ENCODE data around the gene PABPC1L2A.
"Not testable (repeated sequence)": the region's sequence is repeated elsewhere in the genome, so short reads cannot be mapped to it uniquely, and the experiment has no call there.

Gene PABPC1L2A

GRCh38 chrX:73079024-73079562, at the start of gene PABPC1L2A:
PABPC1L2A (minus strand) TSS chrX:73079512; CDS start chrX:73079386, 126 bp downstream.
- DNase-seq = not testable (repeated sequence)

DNA sequence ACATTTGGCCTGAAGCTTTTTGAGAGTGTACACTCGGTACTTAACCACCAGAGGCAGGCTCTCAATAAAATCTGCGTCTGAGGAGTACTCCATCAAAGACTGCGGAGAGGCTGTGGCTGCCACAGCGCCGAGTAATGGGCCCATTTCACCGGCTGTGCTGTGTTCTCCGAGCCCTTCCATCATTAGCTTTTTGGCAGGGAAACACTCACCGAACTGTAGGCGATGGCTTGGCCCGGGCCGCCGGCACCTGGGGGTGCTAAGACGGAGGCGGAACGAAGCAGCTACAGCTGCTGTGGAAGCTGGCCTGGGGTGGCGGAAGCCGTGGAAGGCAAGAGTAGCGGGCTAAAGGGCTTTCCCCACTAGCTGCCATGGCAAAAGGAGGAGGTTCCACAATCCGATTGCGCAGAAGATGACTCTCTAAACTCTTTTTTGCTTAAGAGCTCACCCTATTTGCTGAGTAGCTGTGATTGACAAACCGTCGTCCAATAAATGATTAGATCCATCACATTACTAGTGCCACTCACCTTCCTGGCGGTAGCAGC, 48.5 kb upstream of the PABPC1L2A start:
- DNase-seq = no peak

- DNase-seq = no peak
Observed at GRCh38 chrX:73126240-73126639, 46.9 kb upstream of the PABPC1L2A start.

DNA sequence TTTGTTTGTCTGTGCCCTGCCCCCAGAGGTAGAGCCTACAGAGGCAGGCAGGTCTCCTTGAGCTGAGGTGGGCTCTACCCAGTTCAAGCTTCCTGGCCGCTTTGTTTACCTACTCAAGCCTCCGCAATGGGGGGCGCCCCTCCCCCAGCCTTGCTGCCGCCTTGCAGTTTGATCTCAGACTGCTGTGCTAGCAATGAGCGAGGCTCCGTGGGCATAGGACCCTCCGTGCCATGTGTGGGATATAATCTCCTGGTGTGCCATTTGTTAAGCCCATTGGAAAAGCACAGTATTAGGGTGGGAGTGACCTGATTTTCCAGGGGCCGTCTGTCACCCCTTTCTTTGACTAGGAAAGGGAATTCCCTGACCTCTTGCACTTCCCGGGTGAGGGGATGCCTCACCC, 20.2 kb upstream of the PABPC1L2A start:
- not testable (repeated sequence) for DNase-seq

DNA sequence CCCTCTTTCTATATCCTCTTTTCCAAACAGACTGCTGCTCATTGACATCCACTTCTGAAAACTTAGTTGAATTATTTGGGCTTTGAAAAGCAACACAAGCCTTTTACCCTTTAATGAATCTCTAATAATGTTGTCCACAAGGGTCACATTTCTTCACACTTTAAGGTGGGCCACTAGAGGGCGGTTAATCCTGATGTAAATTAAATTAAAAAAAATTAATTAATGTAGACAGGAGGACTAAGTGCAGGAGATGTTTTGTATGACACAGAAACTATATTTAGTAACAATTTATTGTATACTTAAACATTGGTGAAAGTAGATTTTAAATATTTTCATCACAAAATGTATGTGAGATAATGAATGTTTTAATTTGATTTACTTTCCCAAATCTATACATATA, 7.5 kb upstream of the PABPC1L2A start:
- not testable (repeated sequence) for DNase-seq

DNA sequence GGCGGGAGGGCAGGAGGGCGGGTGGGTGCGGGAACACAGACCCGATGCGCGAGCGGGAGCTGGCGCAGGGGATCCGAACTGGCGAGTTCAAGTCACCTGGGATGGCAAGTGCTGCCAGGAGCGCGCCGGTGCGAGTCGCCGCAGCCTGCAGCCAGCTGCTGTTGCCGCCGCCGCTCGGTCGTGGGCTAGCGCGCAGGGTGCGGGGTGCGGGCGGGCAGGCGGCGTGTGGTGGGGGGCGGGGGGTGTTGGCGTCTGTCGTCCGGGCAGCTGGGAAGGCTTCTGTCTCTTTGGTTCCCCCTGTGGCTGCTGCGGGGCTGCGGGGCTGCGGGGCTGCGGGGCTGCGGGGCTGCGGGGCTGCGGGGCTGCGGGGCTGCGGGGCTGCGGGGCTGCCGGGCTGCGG, 572 bp upstream of the PABPC1L2A start:
- DNase-seq = not testable (repeated sequence)

DNA sequence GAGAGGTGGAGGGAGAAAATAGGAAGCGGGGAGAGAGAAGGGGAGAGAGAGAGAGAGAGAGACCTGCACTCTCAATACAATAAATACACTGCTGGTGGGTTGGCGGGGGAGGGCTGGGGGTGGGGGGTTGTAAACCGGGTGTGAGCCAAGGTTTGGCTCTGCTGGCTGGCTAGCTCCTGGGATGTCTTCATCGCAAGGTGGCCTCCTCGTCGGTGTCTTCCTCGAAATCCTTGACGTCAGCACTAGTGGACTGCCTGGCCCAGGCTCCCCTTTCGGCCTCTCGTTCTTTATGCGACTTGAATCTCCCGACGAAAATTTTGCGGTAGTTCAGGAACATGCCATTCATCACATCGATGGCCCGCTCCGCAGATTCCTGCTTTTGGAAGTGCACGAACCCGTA, 715 bp downstream of the PABPC1L2A start:
- DNase-seq = not testable (repeated sequence)

DNA sequence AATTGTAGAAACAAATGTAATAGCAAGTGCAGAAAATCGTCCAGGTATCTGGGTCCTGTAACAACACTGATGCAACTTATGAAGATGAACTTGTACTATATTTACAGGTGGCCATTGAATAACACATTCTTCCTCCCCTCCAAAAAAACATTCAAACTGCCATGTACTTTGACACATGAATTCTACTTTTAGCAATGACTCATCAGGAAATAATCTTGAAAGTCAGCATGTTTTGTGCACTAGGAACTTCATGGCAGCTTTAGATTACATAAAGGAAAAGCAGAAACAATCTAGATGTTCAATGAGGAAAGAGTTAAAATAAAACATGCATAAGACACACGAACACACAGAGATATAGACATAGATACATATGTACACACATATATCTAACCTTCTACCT, 2.5 kb downstream of the PABPC1L2A start:
- DNase-seq = no peak

DNA sequence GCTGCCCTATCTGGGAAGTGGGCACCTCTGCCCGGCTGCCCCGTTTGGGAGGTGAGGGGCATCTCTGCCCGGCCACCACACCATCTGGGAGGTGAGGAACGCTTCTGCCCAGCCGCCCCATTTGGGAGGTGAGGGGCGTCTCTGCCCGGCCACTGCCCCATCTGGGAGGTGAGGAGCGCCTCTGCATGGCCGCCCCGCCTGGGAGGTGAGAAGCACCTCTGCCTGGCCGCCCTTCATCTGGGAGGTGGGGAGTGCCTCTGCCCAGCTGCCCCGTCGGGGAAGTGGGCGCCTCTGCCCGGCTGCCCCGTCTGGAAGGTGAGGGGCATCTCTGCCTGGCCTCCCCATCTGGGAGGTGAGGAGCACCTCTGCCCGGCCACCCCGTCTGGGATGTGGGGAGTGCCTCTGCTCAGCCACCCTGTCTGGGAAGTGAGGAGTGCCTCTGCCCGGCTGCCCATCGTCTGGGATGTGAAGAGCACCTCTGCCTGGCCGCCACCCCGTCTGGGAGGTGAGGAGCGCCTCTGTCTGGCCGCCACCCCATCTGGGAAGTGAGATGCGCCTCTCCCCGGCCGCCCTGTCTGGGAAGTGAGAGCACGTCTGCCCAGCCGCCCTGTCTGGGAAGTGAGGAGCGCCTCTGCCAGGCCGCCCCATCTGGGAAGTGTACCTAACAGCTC, 9.8 kb downstream of the PABPC1L2A start:
- DNase-seq = no peak

GRCh38 chrX:73068467-73069364, 10.6 kb downstream of the PABPC1L2A start:
- no peak for DNase-seq

DNA sequence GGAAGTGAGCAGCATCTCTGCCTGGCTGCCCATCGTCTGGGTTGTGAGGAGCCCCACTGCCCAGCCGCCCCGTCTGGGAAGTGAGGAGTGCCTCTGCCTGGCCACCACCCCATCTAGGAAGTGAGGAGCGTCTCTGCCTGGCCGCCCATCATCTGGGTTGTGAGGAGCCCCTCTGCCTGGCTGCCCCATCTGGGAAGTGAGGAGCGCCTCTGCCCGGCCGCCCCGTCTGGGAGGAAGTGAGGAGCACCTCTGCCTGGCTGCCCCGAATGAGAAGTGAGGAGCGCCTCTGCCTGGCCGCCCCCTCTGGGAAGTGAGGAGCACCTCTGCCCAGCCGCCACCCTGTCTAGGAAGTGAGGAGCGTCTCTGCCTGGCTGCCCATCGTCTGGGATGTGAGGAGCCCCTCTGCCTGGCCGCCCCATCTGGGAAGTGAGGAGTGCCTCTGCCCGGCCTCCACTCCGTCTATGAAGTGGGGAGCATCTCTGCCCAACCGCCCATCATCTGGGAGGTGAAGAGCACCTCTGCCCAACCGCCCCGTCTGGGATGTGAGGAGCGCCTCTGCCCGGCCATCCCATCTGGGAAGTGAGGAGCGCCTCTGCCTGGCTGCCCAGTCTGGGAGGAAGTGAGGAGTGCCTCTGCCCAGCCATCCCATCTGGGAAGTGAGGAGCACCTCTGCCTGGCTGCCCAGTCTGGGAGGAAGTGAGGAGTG, 11.4 kb downstream of the PABPC1L2A start:
- not testable (repeated sequence) for DNase-seq

DNA sequence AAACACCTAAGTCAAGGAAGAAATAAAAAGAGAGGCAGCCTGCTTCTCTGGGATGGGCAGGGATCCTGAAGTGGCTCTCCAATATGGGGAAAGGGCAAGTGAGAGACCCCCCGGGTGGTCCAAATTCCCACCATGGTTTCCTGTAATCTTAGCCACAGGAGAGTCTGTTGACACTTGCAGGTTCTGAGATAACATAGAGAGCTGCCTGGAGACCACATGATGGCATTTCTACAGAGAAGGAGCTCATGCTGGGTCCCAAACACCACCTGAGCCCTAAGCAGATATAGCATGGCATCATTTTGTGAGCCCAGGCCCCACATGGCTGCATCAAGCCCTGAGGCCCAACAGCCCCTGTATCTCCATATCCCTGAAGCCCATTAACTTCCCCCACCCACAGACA, 50.4 kb downstream of the PABPC1L2A start:
- no peak for DNase-seq
